ES-I3 (cell line): Measurements from ENCODE around the gene RNF14.

Source experiments
- H3K36me3 ChIP-seq: 2 replicates; pipeline ENCODE4 v1.6.1; 2013; ENCODE audit warnings: mild to moderate bottlenecking, low read length, control low read depth, moderate library complexity; ENCODE audit not compliant: insufficient read depth
- H3K4me1 ChIP-seq: 2 replicates; pipeline ENCODE4 v1.6.1; 2013; ENCODE audit warnings: mild to moderate bottlenecking, control low read depth, low read length; ENCODE audit not compliant: insufficient read depth
- H3K9ac ChIP-seq: 2 replicates; pipeline ENCODE4 v1.6.1; 2013; ENCODE audit warnings: low read depth, mild to moderate bottlenecking, low read length, moderate library complexity
- H3K9me3 ChIP-seq: 2 replicates; pipeline ENCODE4 v1.6.1; 2013; ENCODE audit warnings: mild to moderate bottlenecking, low read length, moderate library complexity; ENCODE audit not compliant: control insufficient read depth, insufficient read depth

The RNF14 gene

GRCh38 chr5:142011572-142012185 lies 42.8 kb downstream of the RNF14 start:
- no peak overlapping the region for H3K9ac ChIP-seq
- no peaks in the 10 kb centered on the region; the same call in 1 of the 2 replicates for H3K4me1 ChIP-seq
- no peaks in the 10 kb centered on the region for H3K9me3 ChIP-seq
- H3K36me3 ChIP-seq = peaks cover 11% of the 10 kb centered on the region

GRCh38 chr5:142012186-142012785 lies 43.4 kb downstream of the RNF14 start:
- H3K4me1 ChIP-seq = no peaks in the 10 kb centered on the region; the same call in 1 of the 2 replicates
- H3K9me3 ChIP-seq = no peaks in the 10 kb centered on the region
- H3K36me3 ChIP-seq = peaks cover 11% of the 10 kb centered on the region
- H3K9ac ChIP-seq = peak overlapping the region; percentile 69

- H3K36me3 ChIP-seq = peaks cover 11% of the 10 kb centered on the region
- H3K4me1 ChIP-seq = no peaks in the 10 kb centered on the region; the same call in 1 of the 2 replicates
- H3K9ac ChIP-seq = peak within 1 kb of the TSS; percentile 69
- H3K9me3 ChIP-seq = no peaks in the 10 kb centered on the region
These were observed 44.0 kb downstream of the RNF14 start, which contains the start of gene GNPDA1 for GRCh38 chr5:142012792-142013388. GNPDA1 (minus strand) TSS chr5:142013027; CDS start chr5:142012035, 992 bp downstream.

GRCh38 chr5:142013734-142014521 lies 45.0 kb downstream of the RNF14 start:
- peaks cover 10% of the 10 kb centered on the region for H3K36me3 ChIP-seq
- H3K9ac ChIP-seq = no peak overlapping the region
- H3K9me3 ChIP-seq = no peaks in the 10 kb centered on the region
- no peaks in the 10 kb centered on the region; the same call in 1 of the 2 replicates for H3K4me1 ChIP-seq

GRCh38 chr5:142014911-142015584 lies 46.1 kb downstream of the RNF14 start:
- no peaks in the 10 kb centered on the region; the same call in 1 of the 2 replicates for H3K4me1 ChIP-seq
- H3K36me3 ChIP-seq = no peaks in the 10 kb centered on the region
- no peaks in the 10 kb centered on the region for H3K9me3 ChIP-seq
- no peak overlapping the region for H3K9ac ChIP-seq

- Histone ChIP-seq H3K4me1 (no peaks in the 10 kb centered on the region; the same call in 1 of the 2 replicates), H3K9me3 (no peaks in the 10 kb centered on the region), H3K9ac (no peak overlapping the region), H3K36me3 (no peaks in the 10 kb centered on the region)
These were observed 47.1 kb downstream of the RNF14 start for GRCh38 chr5:142015781-142016533.

- H3K9me3 ChIP-seq = no peaks in the 10 kb centered on the region
- H3K36me3 ChIP-seq = no peaks in the 10 kb centered on the region
- H3K4me1 ChIP-seq = no peaks in the 10 kb centered on the region; the same call in 1 of the 2 replicates
- H3K9ac ChIP-seq = no peak overlapping the region
These were observed 47.7 kb downstream of the RNF14 start for GRCh38 chr5:142016556-142016955.

GRCh38 chr5:142017832-142018427 lies 49.0 kb downstream of the RNF14 start:
- no peak overlapping the region for H3K9ac ChIP-seq
- H3K9me3 ChIP-seq = no peaks in the 10 kb centered on the region
- H3K4me1 ChIP-seq = no peaks in the 10 kb centered on the region; the same call in 1 of the 2 replicates
- H3K36me3 ChIP-seq = no peaks in the 10 kb centered on the region

GRCh38 chr5:142020122-142020659 lies 51.3 kb downstream of the RNF14 start:
- H3K9me3 ChIP-seq = no peaks in the 10 kb centered on the region
- H3K4me1 ChIP-seq = no peaks in the 10 kb centered on the region
- H3K9ac ChIP-seq = no peak overlapping the region
- no peaks in the 10 kb centered on the region for H3K36me3 ChIP-seq

- Histone ChIP-seq H3K9me3 (no peaks in the 10 kb centered on the region), H3K4me1 (no peaks in the 10 kb centered on the region; the same call in 1 of the 2 replicates), H3K9ac (no peak overlapping the region), H3K36me3 (no peaks in the 10 kb centered on the region)
These were observed 54.9 kb downstream of the RNF14 start for GRCh38 chr5:142023836-142024235.

GRCh38 chr5:142024771-142025304 lies 55.9 kb downstream of the RNF14 start:
- H3K9me3 ChIP-seq = no peaks in the 10 kb centered on the region
- no peaks in the 10 kb centered on the region for H3K36me3 ChIP-seq
- peak overlapping the region; percentile 62 for H3K9ac ChIP-seq
- no peaks in the 10 kb centered on the region; the same call in 1 of the 2 replicates for H3K4me1 ChIP-seq

- Histone ChIP-seq H3K9ac (peak overlapping the region; percentile 62; the same call in 1 of the 2 replicates), H3K36me3 (no peaks in the 10 kb centered on the region)
These were observed 56.7 kb downstream of the RNF14 start for GRCh38 chr5:142025637-142026036.

More at GRCh38 chr5:142025637-142026036, 56.7 kb downstream of the RNF14 start:
- Histone ChIP-seq H3K4me1 (no peaks in the 10 kb centered on the region; the same call in 1 of the 2 replicates), H3K9me3 (no peaks in the 10 kb centered on the region)
